Embryonic facial prominence (tissue), 1 donor: ENCODE data around the gene NFATC4.
A peak's percentile ranks its signal among the peaks of the same experiment; 100 is the strongest.
"Not testable (repeated sequence)": the region's sequence is repeated elsewhere in the genome, so short reads cannot be mapped to it uniquely, and the experiment has no call there.

ENCODE experiments used
- DNase-seq: peaks from one replicate; pipeline ENCODE4 v3.0.0-alpha.2; 2016; ENCODE audit errors: extremely low spot score

NFATC4 gene

DNA sequence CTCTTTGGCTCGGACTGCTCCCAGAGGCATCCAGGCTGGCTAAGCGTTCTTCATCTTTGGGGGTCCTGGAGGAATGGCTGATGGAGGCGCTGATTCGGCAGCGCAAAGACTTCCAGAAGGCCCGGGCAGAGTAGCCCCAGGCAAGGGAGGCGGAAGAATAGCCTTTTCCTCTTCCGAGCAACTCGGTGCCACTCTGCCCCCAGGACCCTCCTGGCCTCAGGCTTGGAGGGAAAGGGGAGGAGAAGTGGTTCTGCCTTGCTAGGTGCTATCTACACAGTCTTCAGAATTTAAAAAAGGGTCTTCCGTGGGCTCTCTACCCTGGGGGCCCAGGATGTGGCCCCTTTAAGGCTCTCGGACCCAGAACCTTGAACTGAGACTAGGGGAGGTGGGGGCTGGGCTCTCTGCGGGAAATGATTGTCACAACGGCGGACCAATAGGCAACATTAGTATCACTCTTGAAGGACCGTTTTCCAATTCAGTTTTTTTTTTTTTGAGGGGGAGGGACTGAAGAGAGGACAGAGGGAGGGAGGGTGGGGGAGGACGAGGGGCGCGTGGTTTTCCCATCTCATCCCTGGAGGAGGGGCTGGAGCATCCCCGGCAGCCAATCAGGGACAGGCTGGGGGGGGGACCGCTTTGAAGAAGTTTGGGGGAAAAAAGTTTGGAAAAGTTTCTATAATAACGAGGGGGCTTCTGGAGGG is at the start of gene NFATC4:
Gene NFATC4, plus strand, starts transcription at position 671 of the 698 bp plus-strand sequence. CDS start 157 bp downstream, outside the sequence.
- peak; percentile 91 for DNase-seq

DNA sequence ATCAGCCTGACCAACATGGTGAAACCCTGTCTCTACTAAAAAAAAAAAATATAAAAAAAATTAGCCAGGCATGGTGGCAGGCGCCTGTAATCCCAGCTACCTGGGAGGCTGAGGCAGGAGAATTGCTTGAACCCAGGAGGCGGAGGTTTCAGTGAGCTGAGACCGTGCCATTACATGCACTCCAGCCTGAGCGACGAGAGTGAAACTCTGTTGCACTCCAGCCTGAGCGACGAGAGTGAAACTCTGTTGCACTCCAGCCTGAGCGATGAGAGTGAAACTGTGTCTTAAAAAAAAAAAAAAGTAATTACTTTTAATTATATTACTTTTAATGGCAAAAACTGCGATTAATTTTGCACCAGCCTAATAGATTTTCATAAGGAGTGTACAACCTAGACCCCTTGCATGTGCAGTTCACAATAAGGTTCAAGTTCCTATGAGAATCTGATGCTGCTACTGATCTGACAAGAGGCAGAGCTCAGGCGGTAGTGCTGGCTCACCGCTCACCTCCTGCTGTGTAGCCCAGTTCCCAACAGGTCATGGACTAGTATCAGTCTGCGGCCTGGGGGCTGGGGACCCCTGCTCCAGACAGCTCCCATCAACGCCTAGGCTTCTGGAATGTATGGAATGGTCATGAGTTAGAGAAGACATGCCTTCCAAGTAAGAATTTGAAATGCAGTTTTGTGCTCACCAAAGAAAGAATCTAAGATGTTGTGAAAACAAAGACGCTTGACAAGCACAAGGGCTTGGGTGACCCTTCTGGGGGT is 46.6 kb upstream of the NFATC4 start:
- no peak for DNase-seq

DNA sequence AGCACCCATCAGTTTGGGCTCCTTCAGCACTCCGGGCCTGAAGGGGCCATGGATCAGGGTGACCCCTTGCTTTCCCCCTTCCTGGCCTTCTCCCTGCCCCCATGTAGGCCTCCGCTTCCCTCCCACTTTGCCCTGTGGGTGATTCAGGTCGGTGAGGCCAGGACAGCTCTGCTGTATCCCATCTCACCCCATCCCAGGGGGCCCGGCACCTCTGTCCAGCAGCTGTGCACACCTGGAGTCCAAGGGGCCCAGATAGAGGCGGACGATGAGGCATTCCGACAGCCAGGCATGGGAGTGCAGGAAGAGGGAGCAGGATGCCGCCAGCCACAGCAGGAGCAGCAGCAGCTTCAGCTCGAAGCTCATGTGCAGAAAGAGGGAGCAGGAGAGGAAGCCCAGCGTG is 45.3 kb upstream of the NFATC4 start:
- no peak for DNase-seq

DNA sequence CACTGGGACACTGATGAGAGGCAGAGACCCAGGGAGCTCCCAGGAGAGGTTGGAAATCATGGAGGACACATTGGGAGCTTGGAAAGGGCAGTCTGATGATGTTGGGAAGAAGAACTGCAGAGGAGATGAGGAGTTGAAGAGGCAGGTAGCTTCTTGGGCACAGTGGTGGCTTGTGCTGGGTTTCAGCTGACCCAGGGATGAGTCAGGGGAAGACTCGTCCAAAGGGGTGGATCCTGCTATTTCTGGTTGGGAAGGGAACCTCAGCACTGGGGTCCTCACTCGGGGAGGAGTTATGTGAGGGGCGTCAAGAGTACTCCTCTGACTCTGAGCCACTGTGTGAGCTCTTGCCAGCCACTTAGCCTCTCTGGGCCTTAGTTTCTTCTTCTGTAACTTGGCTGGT is 44.6 kb upstream of the NFATC4 start:
- no peak for DNase-seq

DNA sequence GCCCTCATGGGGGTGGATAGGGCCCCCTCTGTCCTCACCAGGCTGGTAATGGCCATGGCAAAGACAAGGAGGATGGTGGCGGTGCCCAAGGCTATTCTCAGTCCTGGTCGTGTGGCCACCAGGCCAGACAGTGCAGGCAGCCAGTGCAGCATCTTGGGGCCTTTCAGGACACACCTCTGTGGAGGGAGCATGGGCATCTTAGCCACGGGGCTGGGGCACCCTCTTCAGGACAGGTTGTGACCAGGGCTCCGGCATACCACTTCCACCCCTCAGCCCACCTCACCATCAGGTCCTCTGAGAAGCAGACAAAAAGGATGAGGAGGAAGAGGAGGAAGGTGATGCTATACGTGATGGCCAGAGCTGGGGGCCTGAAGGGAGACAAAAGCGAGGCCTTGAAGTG is 44.0 kb upstream of the NFATC4 start:
- no peak for DNase-seq

DNA sequence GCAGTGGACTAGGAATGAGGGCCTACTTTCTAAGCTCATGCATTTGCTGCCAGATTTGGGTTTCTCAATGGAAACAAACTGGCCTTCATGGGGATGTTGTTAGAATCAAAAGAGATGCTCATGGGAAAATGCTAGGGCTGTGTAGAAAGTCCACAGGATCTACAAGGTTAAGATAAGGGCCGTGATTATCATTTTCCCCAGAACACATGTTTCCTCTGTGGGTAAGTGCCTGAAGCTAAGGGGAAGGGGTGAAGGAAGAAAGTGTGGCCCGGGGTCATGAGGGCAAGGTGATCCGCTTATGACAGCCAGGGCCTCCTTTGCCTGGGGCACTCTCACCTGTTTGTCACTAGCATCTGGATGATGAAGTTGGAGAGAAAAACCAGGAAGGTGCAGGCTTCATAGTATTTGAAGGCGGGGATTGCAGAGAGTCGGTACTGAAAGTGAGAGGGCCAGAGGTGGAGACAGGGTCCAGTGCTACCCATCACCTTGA is 42.9 kb upstream of the NFATC4 start:
- DNase-seq = no peak

DNA sequence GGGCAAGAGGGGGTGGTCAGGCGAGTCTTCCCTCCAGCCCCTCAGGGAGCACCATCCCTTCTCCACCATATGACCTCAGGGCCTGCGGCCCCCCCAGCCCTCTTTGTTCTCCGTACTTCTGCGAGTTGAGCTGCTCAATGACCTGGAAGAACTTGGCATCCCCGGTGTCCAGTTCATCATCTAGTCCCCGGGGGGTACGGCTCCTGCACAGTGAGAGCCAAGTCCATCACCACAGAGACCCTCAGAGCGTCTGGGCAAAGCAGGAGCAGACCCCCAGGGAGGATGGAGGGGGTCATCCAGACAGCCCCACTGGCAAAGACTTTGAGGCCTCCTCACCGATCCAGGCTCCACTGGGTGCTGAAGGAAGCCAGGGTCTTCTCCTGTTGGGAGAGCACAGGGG is 42.0 kb upstream of the NFATC4 start:
- DNase-seq = no peak

DNA sequence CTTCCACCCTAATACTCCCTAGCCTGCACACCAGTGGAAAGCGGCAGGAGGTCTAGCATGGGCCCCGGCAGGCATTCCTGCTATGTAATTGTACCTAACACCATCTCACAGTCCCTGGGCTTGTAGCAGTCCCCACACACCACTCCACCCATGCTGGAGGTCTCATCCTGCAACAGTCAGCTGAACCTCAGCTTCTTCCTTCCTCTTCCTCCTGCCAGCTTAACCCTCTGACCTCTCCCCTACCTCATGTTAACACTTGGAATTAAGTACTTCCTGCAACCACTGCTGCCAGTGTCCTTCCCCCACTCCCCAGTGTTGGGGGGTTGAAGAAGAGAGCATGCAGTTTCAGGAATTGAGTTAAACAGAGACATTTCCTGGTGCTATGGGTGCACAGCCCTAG is 40.7 kb upstream of the NFATC4 start:
- DNase-seq = no peak

DNA sequence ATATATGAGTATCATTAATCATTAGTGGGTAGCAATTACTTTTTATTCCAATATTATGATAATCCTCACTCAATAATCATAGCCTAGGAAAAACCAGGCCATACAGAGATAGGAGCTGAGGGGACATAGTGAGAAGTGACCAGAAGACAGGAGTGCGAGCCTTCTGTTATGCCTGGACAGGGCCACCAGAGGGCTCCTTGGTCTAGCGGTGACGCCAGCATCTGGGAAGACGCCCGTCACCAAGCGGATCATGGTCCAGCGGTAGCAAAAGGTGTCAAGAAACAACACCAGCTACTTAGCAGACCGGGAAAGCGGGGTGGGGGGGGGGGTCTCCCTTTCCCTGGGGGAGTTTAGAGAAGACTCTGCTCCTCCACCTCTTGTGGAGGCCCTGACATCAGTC is 40.1 kb upstream of the NFATC4 start:
- not testable (repeated sequence) for DNase-seq

DNA sequence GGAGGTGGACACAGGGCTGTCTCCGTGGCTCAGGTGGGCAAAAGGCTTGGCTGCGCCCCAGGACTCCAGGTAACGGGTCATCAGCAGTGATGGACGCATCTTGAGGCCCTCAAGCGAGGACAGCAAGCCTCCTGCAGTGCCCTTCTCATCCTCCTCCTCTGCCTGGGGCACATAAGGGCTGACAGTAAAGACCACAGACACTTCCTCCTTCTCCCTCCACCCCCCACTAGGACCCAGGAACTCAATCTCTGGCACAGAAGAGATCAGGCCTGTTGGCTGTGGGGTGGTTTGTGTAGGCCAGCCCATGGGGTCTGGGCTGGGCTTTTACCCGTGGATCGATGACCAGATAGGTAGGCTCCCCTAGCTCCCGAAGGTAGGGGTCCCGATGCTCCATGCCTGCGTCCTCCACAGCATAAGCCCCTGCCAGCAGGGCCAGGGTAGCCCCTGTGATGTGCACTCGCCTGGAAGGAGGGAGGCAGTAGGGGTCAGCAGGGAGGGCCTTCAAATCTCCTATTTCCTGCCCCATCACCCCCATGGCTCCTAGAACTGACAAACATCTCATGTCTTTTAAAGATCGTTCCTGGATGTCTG is 38.8 kb upstream of the NFATC4 start:
- no peak for DNase-seq

DNA sequence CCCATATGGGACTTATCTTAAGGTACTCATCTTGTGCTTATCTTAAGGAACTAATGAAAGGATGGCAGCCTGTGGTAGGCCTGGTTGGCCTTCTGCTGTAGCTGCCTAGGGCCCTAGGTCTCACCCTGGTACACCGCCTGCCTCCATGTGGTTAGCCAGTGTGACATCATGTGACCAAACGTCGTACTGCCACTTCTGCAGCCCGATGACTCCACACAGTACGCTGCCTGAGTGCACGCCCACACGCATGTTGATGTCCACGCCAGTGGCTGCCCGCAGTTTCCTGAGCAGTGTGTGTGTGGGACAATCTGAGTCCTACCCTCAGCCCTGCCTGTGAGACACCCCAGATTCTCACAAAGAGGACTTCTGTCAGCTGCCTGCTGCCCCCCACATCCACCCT is 38.2 kb upstream of the NFATC4 start:
- no peak for DNase-seq

DNA sequence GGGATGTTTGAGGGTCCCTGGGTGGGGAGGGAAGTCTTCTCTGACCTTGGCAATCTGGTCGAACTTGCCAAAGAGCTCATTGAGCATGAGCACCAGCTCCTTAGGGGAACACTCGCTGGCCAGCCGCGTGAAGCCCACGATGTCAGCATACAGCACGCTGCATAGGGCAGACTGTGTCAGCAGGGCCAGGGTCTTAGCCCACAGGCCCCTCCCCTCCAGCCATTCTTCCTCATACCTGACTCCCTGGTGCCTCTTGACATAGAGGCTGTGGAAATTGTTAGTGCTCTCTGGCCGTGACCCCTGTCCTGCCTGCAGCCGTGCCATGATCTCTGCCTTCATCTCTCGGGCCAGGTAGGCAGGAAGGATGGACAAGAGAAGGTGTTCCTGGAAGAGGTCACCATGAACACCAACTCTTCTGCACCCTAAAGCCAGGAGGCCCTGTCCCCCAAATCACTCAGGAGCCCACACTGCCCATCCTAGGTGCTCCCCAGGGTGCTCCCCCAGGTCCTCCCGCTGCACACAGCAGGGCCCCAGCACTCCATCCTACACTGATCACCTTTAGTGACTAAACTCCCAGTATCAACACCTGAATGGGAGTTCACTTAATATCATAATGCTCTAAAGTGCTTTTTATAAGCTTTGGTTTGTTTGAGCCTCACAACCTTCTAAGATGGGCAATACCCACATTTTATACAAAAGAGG is 36.9 kb upstream of the NFATC4 start:
- DNase-seq = no peak

DNA sequence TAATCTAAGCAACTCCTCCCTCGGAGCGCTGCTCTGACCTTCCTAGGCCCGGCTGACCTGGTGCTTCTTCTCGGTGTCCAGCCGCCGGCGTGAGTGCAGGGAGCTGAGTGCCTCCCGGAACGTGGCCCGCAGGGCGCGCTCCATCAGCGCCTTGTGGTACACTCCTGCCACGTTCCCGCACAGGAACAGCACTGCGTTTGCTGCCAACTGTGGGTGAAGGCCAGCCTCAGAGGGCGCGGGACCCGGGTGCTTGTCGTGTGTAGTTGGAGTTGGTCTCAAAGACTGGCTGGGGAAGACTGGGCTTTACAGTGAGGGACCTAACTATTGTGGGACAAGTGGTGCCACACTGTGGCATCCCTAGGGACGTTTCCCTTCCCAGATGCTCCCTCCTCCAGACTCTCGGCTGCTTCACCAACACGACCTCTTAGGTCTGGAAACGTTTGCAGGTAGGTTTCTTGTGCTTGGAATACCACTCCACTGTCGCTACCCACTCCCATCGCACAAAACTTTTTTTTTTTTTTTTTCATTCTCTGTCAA is 36.2 kb upstream of the NFATC4 start:
- no peak for DNase-seq

DNA sequence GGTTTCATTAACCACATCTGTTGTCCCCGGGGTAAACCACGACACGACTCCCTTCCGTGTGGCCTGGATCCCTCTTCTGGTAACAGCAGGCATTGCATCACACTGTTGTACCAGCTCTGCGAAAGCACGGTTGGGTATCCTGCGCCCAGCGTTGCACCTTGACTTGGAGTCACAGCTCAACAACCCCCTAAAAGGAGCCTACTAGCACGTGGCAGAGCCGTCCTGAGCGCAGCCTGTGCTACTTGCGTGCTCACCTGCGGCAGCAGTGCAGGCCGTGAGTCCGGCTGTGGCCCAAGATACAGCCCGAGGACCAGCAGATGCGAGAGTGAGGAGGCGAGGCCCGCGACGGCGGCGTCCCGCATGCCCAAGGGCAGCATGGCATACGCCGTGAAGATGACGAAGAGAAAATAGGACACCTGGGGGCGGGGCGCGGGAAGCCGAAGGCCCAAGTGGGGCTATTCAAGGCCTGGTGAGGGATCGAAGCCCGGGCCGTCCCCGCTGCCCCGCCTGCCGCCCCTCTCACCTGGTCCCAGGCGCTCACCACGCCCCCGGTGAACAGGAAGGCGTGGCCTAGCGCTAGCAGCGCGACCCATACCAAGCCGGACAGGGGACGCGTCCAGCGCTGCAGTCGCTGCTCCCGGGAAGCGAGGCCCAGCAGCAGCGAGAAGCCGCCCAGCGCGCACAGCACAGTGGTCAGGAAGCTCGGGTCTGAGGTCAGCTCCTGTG is 35.6 kb upstream of the NFATC4 start:
- DNase-seq = peak; percentile 43

DNA sequence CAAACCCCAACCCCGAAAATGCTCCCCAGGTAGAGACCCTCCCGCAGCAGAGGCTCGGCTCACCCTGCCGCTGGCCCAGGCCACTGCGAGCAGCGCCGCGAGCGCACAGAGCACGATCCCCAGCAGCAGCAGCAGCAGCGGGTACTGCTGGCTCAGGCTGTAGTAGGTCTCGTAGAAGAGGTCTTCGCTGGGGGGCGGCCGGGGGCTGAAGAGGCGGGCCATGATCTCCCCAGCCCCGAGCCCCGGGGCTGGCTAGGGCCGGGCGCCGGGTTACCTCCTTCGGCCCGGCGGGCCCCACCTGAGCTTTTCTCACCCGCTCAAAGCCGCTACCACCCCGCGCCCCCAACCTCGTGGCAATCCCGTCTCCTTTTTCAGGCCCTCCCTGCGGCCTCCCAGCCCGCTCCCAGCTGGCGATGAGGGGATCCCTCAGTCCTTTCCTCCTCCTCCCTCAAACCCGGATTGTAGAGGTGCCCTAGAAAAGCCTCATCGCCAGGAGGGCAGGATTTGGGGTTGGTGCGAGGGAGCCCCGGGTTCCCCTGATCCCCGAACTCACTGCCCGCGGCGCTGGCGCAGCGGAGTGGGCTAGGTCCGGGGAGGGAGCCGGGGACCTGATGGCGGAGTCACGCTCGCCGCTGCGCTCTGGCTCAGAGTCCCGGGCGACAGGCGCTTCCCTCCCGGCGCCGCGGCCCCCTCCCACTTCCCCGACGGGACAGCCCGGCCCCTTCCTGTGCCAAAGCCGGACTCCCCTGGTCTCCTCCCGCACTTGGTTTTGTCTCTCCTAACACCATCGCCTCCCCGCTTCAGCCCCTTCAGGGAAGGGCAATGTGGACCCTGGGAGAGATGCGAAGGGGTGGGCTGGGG is 33.3 kb upstream of the NFATC4 start, which contains the start of gene ADCY4:
Gene ADCY4, minus strand, starts transcription at position 641 of the 861 bp plus-strand sequence. Its CDS starts 419 bp downstream, at position 222.
- DNase-seq = no peak

DNA sequence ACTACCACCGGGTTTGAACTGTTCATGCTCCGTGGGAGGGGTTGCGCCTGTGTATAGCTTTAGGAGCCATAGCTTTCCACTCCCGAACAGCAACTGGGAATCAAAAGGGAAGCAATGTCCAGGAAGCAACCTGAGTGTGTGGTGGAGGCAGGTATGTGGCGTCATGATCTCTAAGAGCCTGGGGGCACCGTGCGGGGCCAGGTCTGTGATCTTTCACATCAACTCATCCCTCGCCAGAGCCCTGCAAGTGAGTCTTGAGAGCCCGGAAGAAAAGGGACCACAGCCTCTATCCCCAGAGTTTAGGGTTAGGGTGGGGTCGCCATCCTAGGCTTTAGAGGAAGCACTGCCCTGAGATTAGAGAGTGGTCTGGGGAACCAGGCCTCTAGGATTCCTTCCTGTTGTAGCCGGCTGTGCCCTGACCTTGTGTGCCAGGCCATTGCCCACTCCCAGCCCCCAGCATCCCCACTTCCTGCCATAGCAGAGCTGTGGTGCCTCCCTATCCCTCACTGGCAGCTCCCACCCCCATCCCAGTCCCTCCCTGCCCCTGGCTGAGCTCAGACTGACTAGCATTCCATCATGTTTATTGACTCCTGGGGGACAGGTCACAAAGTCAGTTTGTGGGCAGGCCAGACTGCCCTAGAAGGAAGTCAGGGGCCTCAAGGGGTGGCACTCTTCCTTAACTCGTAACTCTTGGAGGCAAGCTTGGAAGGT is 32.4 kb upstream of the NFATC4 start:
- no peak for DNase-seq

DNA sequence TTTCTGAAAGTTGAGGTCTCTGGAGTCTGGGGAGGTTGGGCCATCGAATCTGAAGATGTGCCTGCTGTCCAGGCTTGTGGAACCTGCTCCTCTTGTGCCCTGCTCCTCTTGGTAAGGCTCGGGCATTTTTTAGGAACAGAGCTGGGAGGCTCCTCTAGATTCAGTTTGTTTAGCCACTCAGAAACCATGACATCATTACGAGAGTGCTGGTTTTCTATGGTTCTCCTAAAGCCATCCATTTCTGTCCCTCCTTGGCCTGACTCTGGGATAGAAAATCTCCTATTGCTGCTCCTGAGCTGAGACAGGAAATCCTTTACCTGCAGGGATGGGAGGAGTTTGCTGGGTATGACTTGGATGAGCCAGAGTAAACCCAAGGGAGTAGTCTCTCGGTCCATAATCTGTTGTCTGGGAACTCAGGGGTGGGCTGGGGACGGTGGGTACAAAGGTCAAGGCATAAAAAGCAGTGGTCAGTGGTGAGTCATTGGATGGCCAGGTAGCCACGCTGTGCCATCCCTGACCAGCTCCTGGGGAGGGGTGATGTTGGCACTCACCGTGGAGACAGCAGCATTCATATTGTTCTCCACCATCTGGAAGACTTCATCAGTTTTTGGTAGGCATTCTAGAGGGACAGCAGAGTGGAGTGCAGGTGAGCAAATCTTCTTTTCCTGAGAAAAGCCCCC is 30.7 kb upstream of the NFATC4 start:
- no peak for DNase-seq

DNA sequence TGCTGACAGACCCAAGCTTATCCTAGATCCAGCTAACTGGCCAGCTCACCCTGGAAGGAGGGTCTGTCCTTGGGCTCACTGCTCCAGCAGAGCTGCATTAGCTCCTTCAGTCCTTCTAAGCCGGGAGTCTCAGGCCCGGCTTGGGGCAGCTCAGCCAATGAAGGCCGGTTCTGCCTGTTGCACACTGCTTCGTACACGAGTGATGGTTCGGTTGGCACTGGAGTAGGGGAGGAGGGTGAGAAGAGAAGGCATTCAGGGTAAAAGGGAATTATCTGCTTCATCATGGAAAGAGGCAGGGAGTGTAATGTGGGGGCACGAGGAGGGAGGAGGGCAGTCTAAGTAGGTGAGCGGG is 30.2 kb upstream of the NFATC4 start:
- no peak for DNase-seq

DNA sequence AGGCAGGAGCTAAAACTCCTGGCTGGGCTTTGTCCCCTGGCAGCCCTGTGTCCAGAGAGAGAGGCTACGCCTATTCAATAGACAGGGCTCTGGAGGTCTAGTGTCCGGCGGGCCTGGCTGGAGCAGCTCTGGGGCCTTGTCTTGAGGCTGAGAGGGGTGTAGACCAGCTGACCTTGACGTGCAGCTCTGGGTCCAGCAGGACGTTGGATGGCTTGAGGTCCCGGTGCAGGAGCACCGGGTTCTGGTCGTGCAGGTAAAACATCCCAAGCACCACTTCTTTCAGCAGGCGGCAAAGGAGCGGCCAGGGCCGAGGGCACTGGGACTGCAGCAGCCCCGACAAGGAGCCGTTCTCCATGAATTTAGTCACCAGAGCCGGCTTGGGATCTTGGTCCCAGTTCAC is 29.1 kb upstream of the NFATC4 start:
- DNase-seq = no peak
